GM18909 (cell line): ENCODE data around the gene SUGCT.
A peak's percentile ranks its signal among the peaks of the same experiment; 100 is the strongest.

Experiments used
- ATAC-seq: cut with Tn5 transposase; IDR thresholded peaks from one replicate; pipeline ENCODE4 v1.9.1; 2021; ENCODE audit warnings: mild to moderate bottlenecking; ENCODE audit not compliant: unreplicated experiment, poor library complexity

SUGCT gene

DNA sequence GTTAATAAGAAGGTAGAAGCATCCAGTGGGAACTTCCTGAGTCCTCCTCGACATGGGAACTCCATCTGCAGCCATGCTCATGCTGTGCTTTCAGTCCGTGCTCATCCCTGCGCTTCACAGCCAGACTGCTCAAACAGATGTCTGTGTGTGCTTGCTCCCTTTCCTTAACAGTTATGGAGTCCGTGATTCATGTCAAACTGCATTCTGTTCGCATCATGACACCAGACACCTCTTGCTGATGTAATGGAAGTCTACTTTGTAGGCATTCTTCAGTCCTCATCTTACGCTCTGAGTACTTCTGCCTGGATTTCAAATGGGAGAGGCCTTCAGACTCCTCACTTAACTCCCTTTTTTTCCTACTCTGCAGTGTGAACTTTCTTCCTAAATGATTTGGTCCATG lies 304.9 kb downstream of the SUGCT start:
- no peak for ATAC-seq

DNA sequence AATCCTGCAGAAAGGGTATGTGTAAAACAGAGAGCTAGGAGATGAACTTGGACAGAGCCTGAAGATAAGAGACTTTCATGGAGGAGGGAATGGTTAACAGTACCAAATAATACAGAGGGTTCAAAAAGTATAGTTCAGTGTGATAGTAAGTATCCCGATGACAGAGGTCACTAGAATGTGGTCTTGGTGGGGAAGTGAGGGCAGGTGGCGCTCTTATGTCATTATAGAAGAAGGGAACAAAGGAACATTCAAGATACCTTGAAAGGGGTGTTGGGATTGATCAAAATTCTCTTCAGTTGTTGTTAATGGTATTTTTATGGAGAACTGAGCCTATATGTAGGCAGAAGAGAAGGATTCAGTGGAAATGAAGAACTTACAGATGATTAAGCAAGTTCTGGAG lies 312.5 kb downstream of the SUGCT start:
- no peak for ATAC-seq

DNA sequence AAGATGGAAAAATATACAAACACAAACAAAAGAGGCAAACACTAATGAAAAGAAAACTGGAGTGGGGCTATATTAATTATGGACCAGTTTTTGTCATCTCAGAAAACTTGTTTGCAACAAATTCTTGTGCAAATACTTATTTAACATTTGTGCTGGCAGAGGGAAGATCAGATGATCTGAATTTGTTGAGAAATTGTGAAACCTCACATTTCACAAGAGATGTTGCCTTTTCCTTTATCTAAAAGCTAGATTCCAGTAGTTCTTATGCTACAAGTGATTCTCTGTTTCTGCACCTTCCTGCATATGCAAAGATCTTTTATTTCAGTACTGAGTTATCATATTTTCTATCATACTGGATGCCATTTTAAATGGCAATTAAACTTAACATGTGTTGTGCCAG lies 320.7 kb downstream of the SUGCT start:
- ATAC-seq: no peak

DNA sequence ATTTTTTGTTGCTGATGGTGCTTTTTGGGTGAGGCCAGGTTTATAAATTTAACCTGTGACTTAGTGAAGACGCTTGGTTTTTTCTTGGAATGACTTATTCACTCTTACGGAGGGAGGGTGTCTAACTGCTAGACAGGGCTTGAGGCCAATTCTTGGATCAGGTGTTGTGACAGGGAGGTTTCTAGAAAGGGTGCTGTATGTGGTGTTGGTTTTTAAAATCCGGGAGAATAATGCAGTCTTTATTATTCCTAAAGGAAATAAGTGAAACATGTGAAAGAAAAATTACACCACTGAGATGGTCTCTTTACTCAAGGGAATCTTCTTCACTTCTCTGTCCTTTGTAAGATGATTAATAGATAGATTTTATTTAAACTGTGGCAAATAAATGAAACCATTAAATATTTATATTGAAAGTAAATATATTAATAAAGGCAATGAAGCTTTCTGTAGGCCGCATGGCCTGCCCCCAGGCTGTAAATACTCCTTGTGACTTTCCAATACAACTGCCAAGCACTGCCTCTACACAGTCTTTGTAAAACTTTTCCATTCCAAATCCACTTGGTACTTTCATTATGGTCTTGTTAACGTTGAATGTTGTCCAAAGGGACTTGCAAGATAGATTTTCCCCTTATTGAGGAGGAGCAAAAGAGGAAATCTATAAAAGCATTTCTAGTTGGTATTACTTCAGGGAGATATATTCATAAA lies 323.1 kb downstream of the SUGCT start:
- no peak for ATAC-seq

DNA sequence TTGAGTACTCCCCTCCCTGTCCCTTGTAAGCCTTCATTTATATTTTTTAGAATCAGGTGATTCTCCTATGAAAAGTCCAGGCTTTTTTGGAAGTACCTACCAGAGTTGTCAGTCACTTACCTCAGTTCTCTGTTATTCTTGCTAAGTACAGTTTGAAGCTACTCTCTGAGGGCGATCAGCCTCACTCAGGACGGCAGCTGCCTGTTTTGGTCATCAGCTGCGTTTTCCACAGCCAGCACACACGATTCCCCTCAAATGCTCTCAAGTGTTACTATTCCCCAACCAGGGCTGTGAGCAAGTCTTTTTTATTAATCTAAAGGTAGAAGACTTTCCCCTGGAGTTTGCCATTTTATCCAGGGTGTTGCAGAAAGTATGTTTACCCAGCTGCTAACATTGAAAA lies 328.6 kb downstream of the SUGCT start:
- ATAC-seq: no peak

DNA sequence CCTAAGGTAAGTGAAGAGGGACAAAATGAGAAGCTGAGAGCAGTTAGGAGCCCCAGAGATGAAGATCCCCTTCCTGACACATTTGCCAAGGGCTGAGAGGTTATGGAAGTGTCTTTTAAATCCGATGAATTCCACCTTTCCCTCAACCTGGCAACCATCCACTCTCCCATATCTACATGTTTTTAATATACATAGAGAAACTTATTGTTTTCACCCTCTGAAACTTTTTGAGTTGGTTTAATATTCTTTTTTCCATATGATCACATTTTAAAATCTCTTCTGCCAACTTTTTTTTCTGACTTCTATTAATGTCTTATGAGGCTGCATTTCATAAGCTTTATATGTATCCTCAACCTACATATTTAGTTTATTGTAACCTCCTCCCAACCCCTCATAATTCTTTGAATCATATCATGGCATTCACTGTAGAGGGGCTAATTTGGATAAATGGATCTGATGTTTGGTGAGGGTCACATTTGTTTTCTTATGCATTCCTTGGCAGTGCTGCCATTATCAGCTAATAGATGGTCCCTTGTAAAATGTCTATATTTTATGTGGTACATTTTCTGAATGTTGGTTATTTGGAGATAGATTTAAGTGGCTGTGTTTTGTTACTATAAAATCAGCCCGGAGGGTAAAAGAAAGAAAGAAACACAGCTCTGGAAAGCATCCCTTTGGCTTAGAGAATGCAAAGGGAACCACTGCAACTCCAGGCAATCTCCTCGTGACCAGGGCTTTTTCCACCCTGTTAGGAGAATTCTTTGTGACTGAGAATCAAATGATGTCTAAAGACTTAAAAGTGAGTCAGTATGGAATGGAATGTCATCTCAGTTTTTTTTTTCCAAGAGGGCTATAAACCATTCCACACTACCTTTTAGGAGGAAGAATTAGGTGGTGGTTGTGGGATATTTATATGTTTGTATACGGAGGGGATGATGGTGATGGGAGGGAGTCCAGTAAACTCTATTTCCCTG lies 334.4 kb downstream of the SUGCT start:
- no peak for ATAC-seq

DNA sequence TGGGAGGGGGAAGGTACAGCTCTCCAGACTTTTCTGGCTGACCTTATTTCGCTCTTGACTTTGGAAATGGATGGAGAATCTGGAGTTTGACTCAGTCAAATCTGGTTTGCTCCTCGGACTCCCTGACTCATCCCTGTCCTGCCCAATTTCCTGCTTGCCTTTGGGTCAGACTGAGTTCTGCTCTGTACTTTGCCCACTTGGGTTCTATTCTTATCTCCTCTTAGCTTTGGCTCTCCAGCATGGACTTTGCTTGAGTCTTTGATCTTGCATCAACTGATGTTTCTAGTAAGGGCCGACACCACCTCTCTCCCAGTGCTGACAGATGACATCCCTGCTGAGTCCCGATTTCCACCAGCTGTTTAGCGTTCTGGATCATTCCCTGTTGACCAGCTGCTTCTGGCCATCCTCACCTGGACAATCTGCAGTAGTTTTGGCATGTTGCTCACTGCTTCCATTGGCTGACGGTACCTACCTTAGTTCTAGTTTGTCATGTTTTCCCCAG lies 335.3 kb downstream of the SUGCT start:
- no peak for ATAC-seq

DNA sequence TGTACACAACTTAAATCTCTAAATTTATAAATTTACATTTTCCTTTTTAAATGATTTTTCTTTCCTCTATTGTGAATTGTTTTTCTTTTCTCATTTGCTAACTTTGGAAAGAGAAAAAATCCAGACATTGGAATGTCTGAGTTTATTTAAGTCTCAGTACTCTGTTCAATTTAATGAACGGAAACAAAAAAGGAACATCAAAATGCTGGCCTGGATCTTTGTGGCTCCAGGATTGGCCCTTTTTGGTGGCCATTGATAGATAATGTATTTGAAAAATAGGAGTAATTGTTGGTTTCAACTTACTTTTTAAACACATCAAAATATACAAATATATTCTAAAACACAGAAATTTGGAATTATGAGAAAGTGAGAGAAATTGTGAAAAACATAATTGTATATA lies 336.0 kb downstream of the SUGCT start:
- ATAC-seq: no peak

DNA sequence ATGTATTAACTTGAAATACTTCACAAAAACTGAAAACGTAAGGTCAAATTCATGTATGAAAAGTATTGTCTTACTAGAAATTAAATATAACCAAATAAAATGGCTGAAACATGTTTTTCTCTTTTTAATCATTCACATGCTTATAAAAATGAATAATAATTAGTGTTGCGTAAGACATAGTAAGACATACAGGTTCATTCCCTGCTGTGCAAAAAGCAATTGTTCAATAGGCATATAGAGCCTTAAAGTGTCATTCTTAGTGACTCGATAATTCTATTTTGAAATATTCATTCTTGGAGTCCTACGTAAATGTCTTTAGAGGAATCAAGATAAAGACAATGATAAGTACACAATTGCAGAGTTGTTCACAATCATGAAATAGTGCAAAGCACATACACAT lies 337.1 kb downstream of the SUGCT start:
- ATAC-seq: no peak

DNA sequence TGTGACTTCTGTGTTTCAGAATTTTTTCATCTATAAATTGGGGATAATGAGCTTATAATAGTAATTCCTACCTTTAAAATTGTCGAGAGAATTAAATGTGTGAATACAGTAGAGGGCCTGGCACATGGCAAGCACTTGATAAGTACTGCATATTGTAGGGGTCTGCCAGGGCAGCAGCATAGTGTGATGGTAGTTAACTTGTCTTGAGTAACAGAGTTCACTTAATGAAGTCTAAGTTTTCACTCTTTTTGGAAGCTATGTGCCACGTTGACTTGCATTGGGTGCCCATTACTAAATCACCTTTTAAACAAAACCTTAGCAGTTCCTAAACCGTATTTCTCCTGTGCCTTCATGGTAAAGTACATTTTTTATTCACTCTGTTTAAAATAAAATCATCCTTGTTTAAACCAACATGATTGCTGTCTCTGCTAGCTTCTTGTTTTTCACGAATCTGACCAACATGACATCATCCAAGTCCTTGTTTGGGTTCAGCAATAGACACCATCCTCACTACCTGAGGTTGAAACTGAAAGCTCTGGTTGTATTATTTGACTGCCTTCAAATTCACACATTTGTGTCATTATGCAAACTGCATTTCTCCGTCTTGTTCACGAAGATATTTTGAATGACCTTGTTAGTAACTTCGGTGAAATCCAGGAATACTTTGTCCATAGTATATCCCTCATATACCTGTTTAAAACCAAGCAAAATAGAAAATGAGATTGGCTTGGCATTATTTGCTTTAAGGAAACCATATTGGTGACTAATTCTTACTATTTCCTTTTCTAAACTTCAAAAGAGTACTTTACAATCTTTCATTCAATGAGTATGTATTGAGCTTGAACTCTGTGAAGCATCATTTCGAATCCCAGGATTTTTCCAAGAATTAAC lies 340.2 kb downstream of the SUGCT start:
- ATAC-seq: peak; percentile 100

DNA sequence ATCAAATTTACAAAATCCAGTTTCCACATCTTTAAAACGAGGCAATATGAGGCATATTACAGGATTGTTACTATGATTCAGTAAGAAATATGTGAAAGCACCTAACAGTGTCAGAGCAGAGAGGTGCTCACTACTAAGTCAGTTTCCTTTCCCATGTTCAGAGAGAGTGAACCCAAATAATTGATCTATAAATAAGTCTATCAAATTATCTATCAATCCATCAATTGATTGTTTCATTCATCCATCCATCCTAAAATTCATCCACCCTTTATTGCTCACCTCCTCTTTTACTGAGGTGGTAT lies 340.8 kb downstream of the SUGCT start:
- peak; percentile 15 for ATAC-seq

DNA sequence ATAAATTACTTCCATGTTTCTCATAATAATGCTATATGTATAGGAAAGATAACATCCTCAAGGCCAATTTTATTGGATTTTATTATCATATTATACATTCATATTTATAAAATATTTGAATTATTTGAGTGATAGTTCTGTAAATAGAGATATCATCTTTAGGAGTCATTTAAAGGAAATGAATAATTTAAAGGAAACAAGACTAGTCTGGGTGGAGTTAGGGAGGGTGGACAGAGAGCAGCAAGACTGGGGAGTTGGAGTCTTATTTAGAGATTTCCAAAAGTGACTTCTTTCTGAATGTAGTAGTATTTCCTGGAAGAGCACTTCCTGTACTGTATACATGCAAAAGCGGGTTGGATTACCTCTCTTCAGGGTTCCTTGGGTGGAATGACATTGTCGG lies 342.3 kb downstream of the SUGCT start:
- no peak for ATAC-seq

DNA sequence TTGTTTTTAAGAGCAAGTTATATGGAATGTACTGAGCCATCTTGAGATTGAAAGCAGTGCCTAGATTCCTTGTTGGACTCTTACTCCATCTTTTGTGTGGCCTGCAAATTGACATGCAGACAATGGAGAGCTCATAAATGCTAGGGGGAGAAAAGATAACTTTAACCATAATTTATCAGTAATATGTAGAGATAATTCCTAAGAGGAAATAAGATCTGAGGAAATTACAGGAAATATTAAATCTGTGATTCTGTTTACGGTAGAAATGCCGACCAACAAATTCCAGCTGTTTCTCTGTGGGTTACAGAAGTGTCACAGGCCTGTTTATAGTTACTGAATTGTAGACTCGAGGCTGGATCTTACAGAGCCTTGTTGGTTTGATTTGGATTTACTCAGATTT lies 348.0 kb downstream of the SUGCT start:
- no peak for ATAC-seq

DNA sequence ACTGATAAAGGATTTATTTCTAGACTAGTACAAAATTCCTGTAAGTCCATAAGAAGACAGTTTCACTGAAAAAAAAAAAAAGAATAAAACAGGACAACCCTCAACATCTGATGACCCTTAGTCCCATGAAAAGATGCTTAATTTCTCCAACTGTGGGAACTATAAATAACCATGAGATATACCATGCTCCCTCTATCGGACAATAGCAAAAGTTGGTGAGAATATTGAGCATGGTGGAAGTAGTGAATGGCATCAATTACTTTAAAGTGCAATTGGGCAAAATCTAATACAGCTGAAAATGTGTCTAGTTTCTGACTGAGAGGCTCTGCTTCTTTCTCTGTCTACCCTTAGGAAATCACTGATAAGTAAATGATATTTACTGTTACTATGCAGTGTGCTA lies 348.8 kb downstream of the SUGCT start:
- no peak for ATAC-seq

DNA sequence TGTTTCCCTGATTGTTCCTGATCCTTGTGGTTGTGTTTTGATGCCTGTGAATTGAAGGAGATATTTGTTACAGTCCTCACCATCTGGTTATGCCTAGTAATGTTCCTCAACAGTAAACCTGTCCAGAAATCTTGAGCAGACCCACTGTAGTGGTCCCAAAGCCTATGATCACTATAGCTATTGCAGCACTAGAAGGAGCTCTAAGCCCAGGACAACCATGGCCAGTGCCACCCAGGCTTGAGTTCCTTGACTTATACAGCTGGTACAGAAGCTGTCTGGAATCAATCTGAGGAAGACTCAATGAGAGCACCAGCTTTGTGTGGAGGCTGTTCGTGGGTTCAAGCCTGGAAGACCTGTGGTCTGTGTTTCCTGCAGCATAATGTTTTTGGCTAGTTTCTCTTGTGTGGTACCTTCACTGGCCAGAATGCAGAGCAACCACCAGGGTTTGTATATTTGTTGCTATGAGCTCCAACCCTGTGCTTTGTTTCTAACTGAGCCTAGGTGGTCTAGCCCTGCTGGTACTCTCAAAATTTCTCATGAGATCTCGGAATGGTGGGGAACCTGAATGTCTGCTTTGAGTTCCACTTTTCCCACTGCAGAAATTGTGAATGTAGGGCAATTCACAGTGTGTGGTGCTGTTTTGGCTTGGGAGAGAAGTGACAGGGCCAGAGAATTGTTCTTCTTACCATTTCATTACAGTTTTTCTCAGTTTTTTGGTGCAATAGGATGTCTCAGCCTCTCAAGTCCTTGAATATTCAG lies 355.2 kb downstream of the SUGCT start:
- ATAC-seq: no peak

DNA sequence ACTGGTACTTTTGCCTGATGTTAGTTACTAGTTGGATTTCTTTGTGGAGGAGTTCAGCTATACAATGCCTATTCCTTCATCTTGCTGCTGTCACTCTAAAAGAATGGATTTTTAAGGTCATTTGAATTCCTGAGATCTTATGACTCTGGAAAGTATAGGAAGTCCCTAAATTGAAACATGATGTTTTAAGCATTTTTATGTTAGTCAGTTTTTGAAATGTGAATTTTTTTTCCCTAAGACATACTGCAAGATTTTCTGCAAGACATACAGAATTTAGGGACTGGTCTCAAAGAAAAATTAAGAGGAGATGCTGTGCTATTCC lies 355.8 kb downstream of the SUGCT start:
- no peak for ATAC-seq

DNA sequence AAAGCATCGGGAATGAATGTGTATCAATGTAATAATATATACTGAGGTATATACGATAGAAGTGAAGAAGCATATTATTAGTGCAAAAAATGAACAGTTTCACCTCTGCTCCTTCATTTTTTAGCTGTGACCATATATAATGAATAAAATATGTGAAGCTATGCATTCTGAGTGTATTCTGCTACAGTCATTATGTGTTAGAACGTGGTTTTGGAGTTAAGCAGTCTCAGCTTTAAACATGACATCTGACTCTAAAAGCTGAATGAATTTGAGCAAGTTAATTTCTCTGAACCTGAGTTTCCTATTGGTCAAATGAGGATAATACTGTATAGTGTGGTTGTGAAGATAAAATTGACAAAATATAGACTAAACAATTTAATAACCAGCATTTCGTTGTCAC lies 358.1 kb downstream of the SUGCT start:
- no peak for ATAC-seq

DNA sequence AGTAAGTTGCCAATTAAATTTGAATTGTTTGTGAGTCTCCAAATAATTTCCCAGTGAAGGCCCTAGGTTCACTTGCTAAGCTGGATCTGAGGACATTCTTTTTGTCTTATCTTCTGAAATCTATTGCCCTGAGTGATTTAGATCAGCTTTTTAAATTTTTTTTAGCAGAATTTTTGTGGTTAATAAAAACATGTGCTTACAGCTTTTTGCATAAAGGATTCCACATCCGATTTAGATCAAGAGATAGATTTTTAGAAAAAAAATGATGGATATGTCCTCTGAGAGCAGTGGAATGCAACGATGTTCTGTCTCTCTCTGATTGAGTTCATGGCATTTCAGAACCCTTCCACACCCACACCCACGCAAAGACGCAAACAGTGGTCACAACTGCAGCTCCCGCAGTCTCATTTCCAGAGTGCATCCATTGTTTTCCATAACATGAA lies 358.8 kb downstream of the SUGCT start:
- no peak for ATAC-seq

DNA sequence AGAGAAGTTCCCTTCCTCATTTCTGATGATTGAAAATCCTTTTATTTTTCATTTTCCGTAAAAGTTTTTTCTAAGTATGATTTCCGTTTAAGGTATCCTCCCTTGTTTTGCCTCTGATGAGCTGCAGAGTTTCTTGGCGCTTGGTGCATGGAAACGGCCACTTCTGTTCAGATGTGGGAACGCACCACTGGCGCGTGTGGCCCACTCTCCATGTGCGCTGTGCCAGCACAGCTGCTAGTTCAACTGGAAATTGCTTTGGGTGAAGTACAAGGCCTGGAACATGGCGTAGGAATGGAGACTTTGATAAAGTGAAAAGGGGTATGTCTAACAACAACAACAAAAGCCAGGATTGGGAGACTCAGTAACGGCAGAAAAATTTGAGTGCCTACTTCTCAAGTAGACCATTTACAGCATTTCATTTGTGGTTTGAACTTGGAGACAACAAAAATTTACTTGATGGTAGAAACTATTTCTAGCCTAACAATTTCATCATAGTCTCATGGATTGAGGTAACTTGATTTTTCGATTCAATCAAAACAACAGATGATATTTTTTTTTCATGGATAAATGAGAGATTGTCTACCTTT lies 364.2 kb downstream of the SUGCT start:
- no peak for ATAC-seq

DNA sequence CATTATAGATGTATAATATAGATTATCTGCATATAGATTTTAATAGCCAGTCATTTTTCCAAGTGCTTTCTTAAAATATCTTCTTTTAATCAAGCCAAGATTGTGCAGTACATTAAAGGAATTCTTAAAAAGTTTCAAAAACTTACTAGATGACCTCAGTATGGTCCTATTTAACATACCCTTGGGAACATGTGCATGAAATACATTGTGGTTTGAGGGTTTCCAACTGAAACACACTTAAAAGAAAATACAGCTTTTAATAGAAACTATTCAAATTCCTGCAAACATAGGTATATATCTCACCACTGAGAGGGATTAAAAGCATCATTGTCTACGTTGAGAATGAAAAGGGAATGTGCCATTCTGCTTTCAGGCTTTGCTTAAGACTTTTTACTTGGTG lies 364.9 kb downstream of the SUGCT start:
- ATAC-seq: no peak
